GM12872 (cell line): ENCODE data around the gene RMND1.

Experiments used
- TF ChIP-seq, protein P1 (sequence below): IDR thresholded peaks from 3 replicates; pipeline ENCODE4 v1.5.1; 2011; ENCODE audit warnings: low read depth, mild to moderate bottlenecking, low read length, moderate library complexity; ENCODE audit not compliant: insufficient read depth

The RMND1 gene

DNA sequence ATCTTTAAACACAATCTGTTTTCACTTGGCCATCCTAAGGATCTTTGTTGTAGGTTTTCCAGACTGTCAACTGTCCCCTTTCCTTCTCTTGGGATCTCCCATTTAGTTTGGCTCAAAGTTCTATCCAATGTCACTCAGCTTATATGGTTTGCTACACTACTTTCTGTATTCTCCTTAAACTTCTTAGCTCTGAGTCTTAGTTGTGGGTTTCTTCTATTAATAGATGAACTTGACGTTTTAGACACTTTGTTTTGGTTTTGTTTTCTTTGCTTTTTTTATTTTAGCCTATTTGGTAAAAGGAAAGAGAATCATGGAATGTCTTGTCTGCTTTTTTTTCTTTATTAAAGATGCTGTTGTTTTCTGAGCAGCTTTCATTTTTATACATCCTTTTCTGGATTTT is 11.4 kb downstream of the RMND1 start:
- TF ChIP-seq, protein P1, sequence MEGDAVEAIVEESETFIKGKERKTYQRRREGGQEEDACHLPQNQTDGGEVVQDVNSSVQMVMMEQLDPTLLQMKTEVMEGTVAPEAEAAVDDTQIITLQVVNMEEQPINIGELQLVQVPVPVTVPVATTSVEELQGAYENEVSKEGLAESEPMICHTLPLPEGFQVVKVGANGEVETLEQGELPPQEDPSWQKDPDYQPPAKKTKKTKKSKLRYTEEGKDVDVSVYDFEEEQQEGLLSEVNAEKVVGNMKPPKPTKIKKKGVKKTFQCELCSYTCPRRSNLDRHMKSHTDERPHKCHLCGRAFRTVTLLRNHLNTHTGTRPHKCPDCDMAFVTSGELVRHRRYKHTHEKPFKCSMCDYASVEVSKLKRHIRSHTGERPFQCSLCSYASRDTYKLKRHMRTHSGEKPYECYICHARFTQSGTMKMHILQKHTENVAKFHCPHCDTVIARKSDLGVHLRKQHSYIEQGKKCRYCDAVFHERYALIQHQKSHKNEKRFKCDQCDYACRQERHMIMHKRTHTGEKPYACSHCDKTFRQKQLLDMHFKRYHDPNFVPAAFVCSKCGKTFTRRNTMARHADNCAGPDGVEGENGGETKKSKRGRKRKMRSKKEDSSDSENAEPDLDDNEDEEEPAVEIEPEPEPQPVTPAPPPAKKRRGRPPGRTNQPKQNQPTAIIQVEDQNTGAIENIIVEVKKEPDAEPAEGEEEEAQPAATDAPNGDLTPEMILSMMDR, result no peak

DNA sequence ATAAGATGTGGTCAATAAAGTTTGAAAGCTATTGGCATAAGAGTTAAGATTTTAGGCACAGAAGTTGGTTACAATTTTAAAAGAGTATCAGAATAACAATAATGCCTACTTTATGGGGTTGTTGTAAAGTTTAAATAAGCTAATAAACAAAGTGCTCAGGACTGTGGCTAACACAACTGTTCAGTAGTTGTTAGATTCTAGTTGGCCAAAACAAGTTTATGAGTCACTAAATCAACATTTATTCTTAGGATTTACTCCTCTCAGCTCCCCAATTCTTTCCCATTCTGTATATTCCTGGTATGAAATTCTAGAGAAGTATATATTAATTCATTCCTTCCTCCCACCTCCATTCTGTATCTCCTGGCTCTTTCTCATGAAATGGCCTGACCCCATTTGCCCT is 14.5 kb downstream of the RMND1 start:
- TF ChIP-seq, protein P1, result no peak

DNA sequence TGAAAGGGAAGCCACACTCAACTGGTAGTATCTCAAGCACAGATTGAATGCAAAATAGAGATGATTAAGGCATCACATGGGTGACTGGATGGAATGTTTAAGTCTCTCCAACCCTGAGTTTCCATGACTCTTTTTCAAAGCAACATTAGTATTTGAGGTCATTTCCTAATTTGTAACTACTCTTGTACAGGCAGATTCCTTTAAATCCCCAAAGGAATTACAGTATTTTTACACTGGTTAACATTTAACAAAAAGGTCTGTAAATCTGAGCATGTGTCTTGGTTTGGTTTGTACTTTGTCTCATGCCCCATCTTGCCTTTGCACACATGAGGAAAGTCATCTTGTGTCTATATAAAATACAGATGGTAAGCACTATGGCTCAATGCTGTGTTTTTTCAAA is 15.1 kb downstream of the RMND1 start:
- TF ChIP-seq, protein P1, result no peak

DNA sequence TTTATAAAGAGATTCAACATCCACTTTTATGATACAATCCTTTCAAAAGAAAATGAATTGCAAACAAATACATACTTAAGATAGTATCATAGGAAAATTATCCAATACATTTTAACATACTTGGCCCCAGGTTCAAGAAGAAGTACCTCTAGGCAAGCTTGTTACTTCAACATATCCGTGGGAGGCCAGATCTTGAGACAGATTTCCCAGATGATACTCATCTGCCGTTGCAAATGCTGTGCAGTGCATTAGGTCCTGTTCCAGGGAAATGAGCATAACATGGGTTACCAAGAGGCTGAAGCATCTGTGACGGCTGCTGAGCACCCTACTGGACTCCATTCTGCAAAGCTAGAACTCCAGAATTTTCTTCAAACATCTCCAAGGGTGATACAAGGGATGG is 15.6 kb downstream of the RMND1 start:
- TF ChIP-seq, protein P1, result no peak

DNA sequence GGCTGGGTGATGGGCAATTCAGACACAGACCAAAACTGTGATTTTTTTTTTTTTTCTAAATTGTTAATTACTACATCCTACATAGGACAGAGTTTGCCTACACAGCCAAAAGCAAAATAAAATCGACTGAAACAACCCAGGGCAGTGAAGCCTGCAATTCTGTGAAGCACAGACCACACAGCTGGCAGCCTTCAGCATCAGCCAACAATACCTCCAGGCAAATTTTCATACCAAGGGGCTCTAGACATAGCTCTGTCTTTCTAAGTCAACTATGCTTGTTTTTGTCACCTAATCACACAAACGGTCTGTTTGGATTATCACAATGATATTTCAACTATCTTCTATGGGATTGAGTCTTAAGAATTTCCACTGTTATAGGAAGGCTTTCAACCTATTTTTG is 17.6 kb downstream of the RMND1 start:
- TF ChIP-seq, protein P1, result no peak

DNA sequence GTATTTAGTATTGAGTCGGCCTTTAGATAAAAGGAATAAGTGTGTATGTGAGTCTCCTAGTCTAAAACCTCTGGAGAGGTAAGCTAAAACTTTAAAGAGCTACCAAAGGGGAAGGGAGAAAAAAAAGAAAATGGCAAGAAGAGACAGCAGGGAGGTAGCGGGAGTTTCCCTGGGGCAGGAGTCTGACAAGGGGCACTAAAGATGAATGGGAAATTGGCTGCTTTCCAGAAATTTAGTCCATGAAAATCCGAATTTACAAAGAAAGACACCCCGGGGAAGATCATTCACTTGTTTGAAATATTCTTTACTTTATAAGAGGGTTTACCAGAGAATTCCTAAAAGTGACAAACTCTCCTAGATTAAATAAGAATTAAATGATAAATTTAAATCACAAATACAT is 19.3 kb downstream of the RMND1 start:
- TF ChIP-seq, protein P1, result no peak

DNA sequence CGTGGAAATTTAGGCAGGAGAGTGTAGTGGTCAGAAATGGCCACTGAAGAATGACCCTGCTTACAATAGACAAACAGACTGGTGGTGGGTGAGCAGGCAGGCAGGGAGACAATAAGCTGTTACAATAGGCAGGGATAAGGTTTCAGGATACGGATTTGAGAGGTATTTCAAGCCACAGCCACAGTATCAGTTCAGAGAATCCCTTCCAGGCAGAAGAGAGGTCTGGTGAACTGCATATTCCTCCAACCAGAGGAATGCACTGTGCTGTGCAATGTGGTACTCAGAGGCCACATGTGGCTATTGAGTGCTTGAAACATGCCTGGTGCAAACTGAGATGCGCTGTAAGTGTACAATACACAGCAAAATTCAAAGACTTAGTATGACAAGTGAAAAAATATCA is 20.6 kb downstream of the RMND1 start:
- TF ChIP-seq, protein P1, result no peak

DNA sequence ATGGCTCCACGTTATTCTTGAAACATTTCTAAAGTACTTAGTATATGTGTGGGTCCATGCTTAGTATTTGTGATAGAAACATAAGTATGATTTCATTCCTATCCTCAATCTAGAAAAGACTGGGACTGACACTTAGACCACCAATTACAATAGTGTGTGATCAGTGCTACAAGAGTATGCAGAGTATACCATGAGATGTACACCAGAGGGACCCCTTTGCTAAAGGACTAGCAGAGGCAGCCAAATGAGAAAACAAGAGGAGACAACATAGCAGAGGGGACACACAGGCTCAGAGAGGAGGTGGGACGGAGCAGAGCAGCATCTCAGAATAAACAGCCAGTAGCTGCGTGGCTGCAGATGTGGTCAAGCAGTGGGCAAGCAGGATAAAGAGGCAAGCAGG is 21.0 kb downstream of the RMND1 start:
- TF ChIP-seq, protein P1, result no peak
